LNCaP clone FGC (cell line): Measurements from ENCODE around the gene TRAP1.

ENCODE experiments used
- DNase-seq: peaks from one replicate; pipeline ENCODE4 v3.0.0-alpha.2; 2011; ENCODE audit warnings: low read depth
- H3K4me3 ChIP-seq: 2 replicates; pipeline ENCODE4 v1.5.1; 2011; ENCODE audit warnings: mild to moderate bottlenecking, low read depth, low read length, control low read depth
- CTCF ChIP-seq: IDR thresholded peaks from 2 replicates; pipeline ENCODE4 v1.5.1; 2012; ENCODE audit warnings: mild to moderate bottlenecking; ENCODE audit not compliant: control insufficient read depth, insufficient read depth; ENCODE audit errors: extremely low read depth

TRAP1 gene

GRCh38 chr16:3731126-3731935, 14.0 kb upstream of the TRAP1 start:
- TF ChIP-seq CTCF, result no peak
- DNase-seq, result no peak
- no peak overlapping the region for H3K4me3 ChIP-seq

- TF ChIP-seq CTCF, result no peak
- DNase-seq, result no peak
- no peak overlapping the region for H3K4me3 ChIP-seq
Observed at GRCh38 chr16:3730161-3731125, 13.1 kb upstream of the TRAP1 start.

GRCh38 chr16:3729161-3730112, 12.1 kb upstream of the TRAP1 start:
- DNase-seq, result no peak
- H3K4me3 ChIP-seq, result no peak overlapping the region
- TF ChIP-seq CTCF, result no peak

- DNase-seq, result no peak
- TF ChIP-seq CTCF, result no peak
- no peak overlapping the region for H3K4me3 ChIP-seq
Observed at GRCh38 chr16:3728424-3729160, 11.3 kb upstream of the TRAP1 start.

- TF ChIP-seq CTCF, result no peak
- no peak for DNase-seq
Observed at GRCh38 chr16:3727806-3728381, 10.6 kb upstream of the TRAP1 start.

More at GRCh38 chr16:3727806-3728381, 10.6 kb upstream of the TRAP1 start:
- no peak overlapping the region for H3K4me3 ChIP-seq
